K562 (cell line): ENCODE measurements around the gene PLXNA2. TPM values are rescaled to one million over a fixed set of nuclear protein-coding genes. Genes with fewer than 3 reads are reported as not detected.

ENCODE experiments used
- ATAC-seq: fragments of 200-7000 bp; cut with Tn5 transposase; 3 replicates; pipeline ENCODE4 v1.9.1; 2020; ENCODE audit warnings: moderate library complexity
- BruUV-seq: library from RNA; stranded (reverse); fragments of 400-500 nt; replicated peaks from 2 replicates; lab custom pipeline; 2021; lab: Mats Ljungman, UMichigan
- CTCF ChIA-PET: fragments of 300-600 bp; formaldehyde crosslinking; extraction: SDS; loops from one replicate; lab custom pipeline; 2021; ENCODE audit warnings: low intra/inter-chr PET ratio; lab: Yijun Ruan, JAX
- POLR2A ChIA-PET: fragments of 300-600, 350-650 bp; sonication (Branson Sonifier 250); formaldehyde crosslinking; extraction: SDS; loops from one replicate; lab custom pipeline; 2021; ENCODE audit warnings: antibody characterized with exemption, inconsistent platforms; lab: Yijun Ruan, JAX
- DNase-seq, 4 experiments: peaks; one replicate each; pipeline versions ENCODE4 v3.0.0 to v3.0.0-alpha.2; 2011 to 2018; ENCODE audit warnings: low spot score in 3 of 4, mixed read lengths in 3 of 4; ENCODE audit errors: extremely low read depth in 1 of 4
- FAIRE-seq: peaks from 2 replicates; lab custom pipeline; 2011; peaks lifted over from hg19 to GRCh38; lab: Jason Lieb, UNC
- H2AFZ ChIP-seq: 2 replicates; pipeline ENCODE4 v1.6.0; 2011; ENCODE audit warnings: low read depth, low read length, control low read depth, inconsistent platforms
- H3K27ac ChIP-seq: fragments of 200-600 bp; 3 replicates; pipeline ENCODE4 v1.8.0; 2011; ENCODE audit warnings: low read depth, mild to moderate bottlenecking, control low read depth, inconsistent platforms, low read length, moderate library complexity, mixed read lengths; ENCODE audit errors: extremely low read depth
- H3K27me3 ChIP-seq, 2 experiments: fragments of 300-600 bp in 1 of 2; 2 replicates in 1 of 2; 3 replicates in 1 of 2; pipeline versions ENCODE4 v1.6.0 to v1.8.0; 2011; ENCODE audit warnings: inconsistent platforms in 2 of 2, low read length in 2 of 2, mild to moderate bottlenecking in 1 of 2, mixed read lengths in 1 of 2, moderate library complexity in 1 of 2; ENCODE audit not compliant: control insufficient read depth in 2 of 2, insufficient read depth in 2 of 2
- H3K36me3 ChIP-seq: fragments of 300-600 bp; 3 replicates; pipeline ENCODE4 v1.8.0; 2011; ENCODE audit warnings: mild to moderate bottlenecking, low read length, inconsistent platforms; ENCODE audit not compliant: control insufficient read depth, insufficient read depth
- H3K4me1 ChIP-seq, 2 experiments: fragments of 200-600 bp in 1 of 2; replicated peaks in 1 of 2; 2 replicates in 1 of 2; 3 replicates in 1 of 2; pipeline versions ENCODE4 v1.5.1 to v1.8.0; 2011; ENCODE audit warnings: inconsistent platforms in 2 of 2, low read length in 2 of 2, mild to moderate bottlenecking in 1 of 2, mixed read lengths in 1 of 2, moderate library complexity in 1 of 2; ENCODE audit not compliant: control insufficient read depth in 2 of 2, insufficient read depth in 2 of 2
- H3K4me2 ChIP-seq: 2 replicates; pipeline ENCODE4 v1.6.1; 2011; ENCODE audit warnings: low read length, control low read depth, inconsistent platforms, mixed read lengths; ENCODE audit not compliant: insufficient read depth
- H3K4me3 ChIP-seq: fragments of 200-600 bp; sonication (generic), shearing (Covaris generic); 2 replicates; pipeline ENCODE4 v1.5.1; 2016; ENCODE audit warnings: control low read depth, inconsistent platforms
- H3K79me2 ChIP-seq: fragments of 200-600 bp; 3 replicates; pipeline ENCODE4 v1.8.0; 2011; ENCODE audit warnings: low read length, inconsistent platforms; ENCODE audit not compliant: control insufficient read depth, insufficient read depth
- H3K9ac ChIP-seq, 2 experiments: 2 replicates each; pipeline versions ENCODE4 v1.6.0 to v1.6.1; 2011; ENCODE audit warnings: low read depth in 2 of 2, low read length in 2 of 2, control low read depth in 1 of 2, inconsistent platforms in 1 of 2, mild to moderate bottlenecking in 1 of 2, mixed read lengths in 1 of 2; ENCODE audit not compliant: insufficient read depth in 1 of 2
- H3K9me1 ChIP-seq: one replicate; pipeline ENCODE4 v1.6.0; 2011; ENCODE audit warnings: inconsistent platforms, mild to moderate bottlenecking, low read length, moderate library complexity; ENCODE audit not compliant: control insufficient read depth, insufficient read depth
- H3K9me3 ChIP-seq: replicated peaks from 2 replicates; pipeline ENCODE4 v1.5.1; 2011; ENCODE audit warnings: low read depth, low read length, inconsistent platforms; ENCODE audit not compliant: control insufficient read depth, insufficient read depth
- H4K20me1 ChIP-seq: replicated peaks from 2 replicates; pipeline ENCODE4 v1.6.1; 2011; ENCODE audit warnings: low read length, inconsistent platforms, mixed read lengths; ENCODE audit not compliant: control insufficient read depth, insufficient read depth
- HLTF ChIP-seq: fragments of 450-650 bp; IDR thresholded peaks from 2 replicates; pipeline ENCODE4 v1.6.1; 2016
- MEIS2 ChIP-seq: fragments of 450-650 bp; IDR thresholded peaks from 2 replicates; pipeline ENCODE4 v1.6.1; 2014; ENCODE audit warnings: mild to moderate bottlenecking; ENCODE audit not compliant: partially characterized antibody
- MXI1 ChIP-seq: IDR thresholded peaks from 2 replicates; pipeline ENCODE4 v1.6.1; 2011; ENCODE audit warnings: low read depth, mild to moderate bottlenecking, improper control_type of control experiment, low read length
- PHF20 ChIP-seq: fragments of 450-650 bp; IDR thresholded peaks from 2 replicates; pipeline ENCODE4 v1.6.1; 2018; ENCODE audit not compliant: partially characterized antibody
- PHTF2 ChIP-seq: fragments of 250-450 bp; sonication (Bioruptor Pico); IDR thresholded peaks from 2 replicates; pipeline ENCODE4 v1.5.0; 2021; ENCODE audit warnings: mild to moderate bottlenecking
- ZNF274 ChIP-seq: IDR thresholded peaks from 2 replicates; pipeline ENCODE4 v1.6.1; 2011; ENCODE audit warnings: low read depth, mild to moderate bottlenecking, low read length, moderate library complexity, borderline replicate concordance
- ZNF764 ChIP-seq: fragments of 250-450 bp; sonication (Bioruptor Pico); IDR thresholded peaks from 2 replicates; pipeline ENCODE4 v1.4.0; 2020; ENCODE audit warnings: low read depth, mild to moderate bottlenecking, moderate library complexity
- whole genome bisulfite sequencing: fragments of 100-300 bp; shearing (Covaris generic); methylation state at CpG from one replicate; pipeline ENCODE4 v1.1.6; 2016; ENCODE audit warnings: low coverage, mixed read lengths; ENCODE audit not compliant: insufficient coverage; ENCODE audit errors: missing lambda C conversion rate; 5-methylcytosine and 5-hydroxymethylcytosine counted together
- in situ Hi-C: fragments of 300-500 bp; cut with MboI; formaldehyde crosslinking; loops from 4 replicates; pipeline ENCODE4 v1.15.0; 2018; ENCODE audit warnings: inconsistent platforms, mixed read lengths
- intact Hi-C: fragments of 100-400 bp; cut with micrococcal nuclease; formaldehyde crosslinking; loops from 2 replicates; pipeline ENCODE4 v1.14.2; 2022
- polyA plus RNA-seq, 8 experiments: library from polyadenylated mRNA; depleted of rRNA in 4 of 8; stranded (reverse) in 5 of 8; unstranded in 3 of 8; fragments of >200 nt; fragmentation: Nextera tagmentation in 2 of 8; fragmentation: Illumina TruSeq in 1 of 8; extraction: Ambion mirVana in 2 of 8; extraction: Trizol in 1 of 8; gene quantifications; 2 replicates each; pipeline versions ENCODE4 v1.2.1 to v1.2.3, GENCODE V29; 2011 to 2014; ENCODE audit warnings: inconsistent platforms in 1 of 8, missing spikeins in 1 of 8
- total RNA-seq, 7 experiments: library from RNA; depleted of rRNA in 6 of 7; stranded (reverse); fragments of >200 nt in 6 of 7; fragmentation: Illumina TruSeq in 2 of 7; extraction: Trizol in 2 of 7; gene quantifications; 2 replicates each; pipeline versions ENCODE4 v1.2.1 to v1.2.3, GENCODE V29; 2011 to 2021; ENCODE audit warnings: low replicate concordance in 1 of 7

PLXNA2 gene
- total and polyA plus RNA-seq, 9 of the 15 experiments (the other 6 are each of a cell fraction or from before 2014, with no cell fraction given) = 0.01 to 1.3 (median 0.32) TPM

- Histone ChIP-seq H3K4me1 (peaks cover 0 to 3% of the 10 kb centered on the region in 2 experiments; a peak in 1 of 5 replicates), H3K27ac (no peak overlapping the region), H3K27me3 (peaks cover 31 to 52% of the 10 kb centered on the region in 2 experiments), H3K4me3 (no peak overlapping the region)
- no TSS peak for BruUV-seq
- WGBS = 0% methylated on average over 4 of the region's 4 CpGs
- no peak for DNase-seq
- FAIRE-seq = no peak
- TF ChIP-seq MXI1 = no peak
- TF ChIP-seq PHTF2 = no peak
- TF ChIP-seq ZNF274 = no peak
- no peak for TF ChIP-seq ZNF764 (CRISPR knock-in tag)
- no peak for TF ChIP-seq HLTF
- TF ChIP-seq MEIS2 = peak; percentile 24
- no peak for TF ChIP-seq PHF20
- TF ChIP-seq, all 486 proteins: peak for 1
- intact Hi-C loops = no loop called here
- Histone ChIP-seq H3K36me3 (no peaks in the 10 kb centered on the region), H4K20me1 (no peaks in the 10 kb centered on the region), H3K79me2 (no peaks in the 10 kb centered on the region), H3K9me1 (no peaks in the 10 kb centered on the region), H2AFZ (no peak overlapping the region), H3K9ac (no peak overlapping the region), H3K4me2 (no peak overlapping the region), H3K9me3 (no peaks in the 10 kb centered on the region)
- in situ Hi-C loops = no loop called here
- ATAC-seq = no peak
- ChIA-PET POLR2A (interaction anchor here (0.6 to 1.6 kb wide), 2 partner anchors 9 to 15 kb away, joined by 3 to 5 read pairs; no protein-coding TSS in a partner anchor), CTCF (no interaction called here)
Measured at GRCh38 chr1:207984831-207985572, 259.2 kb downstream of the PLXNA2 start.
